Neural cell (in vitro differentiated cells): ENCODE results near the gene HHIPL2. TPM values are rescaled to one million over a fixed set of nuclear protein-coding genes. Genes with fewer than 3 reads are reported as not detected.

ENCODE experiments used
- H2AFZ ChIP-seq: fragments of 200-600, 300-800 bp; sonication (generic), shearing (Covaris generic); 2 replicates; pipeline ENCODE4 v1.6.0; 2014; ENCODE audit warnings: low read depth, mild to moderate bottlenecking, antibody characterized with exemption, low read length, moderate library complexity
- H3F3A ChIP-seq: fragments of 200-600 bp; shearing (Covaris generic); 2 replicates; pipeline ENCODE4 v1.6.1; 2016; ENCODE audit warnings: mild to moderate bottlenecking, moderate library complexity, mixed read lengths, antibody characterized with exemption, low read length; ENCODE audit not compliant: insufficient read depth, poor library complexity, severe bottlenecking
- H3K27ac ChIP-seq: fragments of 200-600, 300-800 bp; sonication (generic), shearing (Covaris generic); 2 replicates; pipeline ENCODE4 v1.5.1; 2014; ENCODE audit warnings: mild to moderate bottlenecking, low read length, moderate library complexity
- H3K27me3 ChIP-seq: fragments of 300-800, 200-600 bp; sonication (generic), shearing (Covaris generic); 2 replicates; pipeline ENCODE4 v1.6.0; 2014; ENCODE audit warnings: mild to moderate bottlenecking, low read depth, low read length, moderate library complexity; ENCODE audit not compliant: insufficient read depth
- H3K36me3 ChIP-seq: fragments of 300-800, 200-600 bp; sonication (generic), shearing (Covaris generic); 2 replicates; pipeline ENCODE4 v1.5.1; 2014; ENCODE audit warnings: mild to moderate bottlenecking, antibody characterized with exemption, low read length, moderate library complexity; ENCODE audit not compliant: insufficient read depth
- H3K4me2 ChIP-seq: fragments of 300-800, 200-600 bp; sonication (generic), shearing (Covaris generic); 2 replicates; pipeline ENCODE4 v1.6.0; 2014; ENCODE audit warnings: mild to moderate bottlenecking, low read length
- H3K4me3 ChIP-seq: fragments of 300-800, 200-600 bp; sonication (generic), shearing (Covaris generic); 2 replicates; pipeline ENCODE4 v1.5.1; 2014; ENCODE audit warnings: mild to moderate bottlenecking, low read length, moderate library complexity
- H3K79me2 ChIP-seq: fragments of 200-600 bp; shearing (Covaris generic); replicated peaks from 2 replicates; pipeline ENCODE4 v1.6.0; 2014; ENCODE audit warnings: mild to moderate bottlenecking, low read length, moderate library complexity; ENCODE audit not compliant: insufficient read depth
- H3K9ac ChIP-seq: fragments of 300-800, 200-600 bp; sonication (generic), shearing (Covaris generic); 2 replicates; pipeline ENCODE4 v1.6.1; 2016; ENCODE audit warnings: mild to moderate bottlenecking, low read length, mixed read lengths
- H3K9me2 ChIP-seq: fragments of 200-600 bp; shearing (Covaris generic); 2 replicates; pipeline ENCODE4 v1.6.1; 2016; ENCODE audit warnings: mild to moderate bottlenecking, low read length, mixed read lengths; ENCODE audit not compliant: insufficient read depth
- H3K9me3 ChIP-seq: fragments of 200-600, 300-800 bp; sonication (generic), shearing (Covaris generic); 2 replicates; pipeline ENCODE4 v1.6.1; 2016; ENCODE audit warnings: mild to moderate bottlenecking, mixed run types, low read length, moderate library complexity, mixed read lengths
- H4K20me1 ChIP-seq: fragments of 200-600 bp; shearing (Covaris generic); 2 replicates; pipeline ENCODE4 v1.6.1; 2016; ENCODE audit warnings: mild to moderate bottlenecking, mixed run types; ENCODE audit not compliant: insufficient read depth
- CTCF ChIP-seq: fragments of 450-650 bp; IDR thresholded peaks from 2 replicates; pipeline ENCODE4 v1.5.1; 2014; ENCODE audit warnings: antibody characterized with exemption, mild to moderate bottlenecking, moderate library complexity; ENCODE audit not compliant: poor library complexity, severe bottlenecking
- EP300 ChIP-seq: fragments of 450-650 bp; conservative IDR thresholded peaks from 2 replicates; pipeline ENCODE4 v1.6.1; 2014; ENCODE audit warnings: antibody characterized with exemption, mild to moderate bottlenecking, moderate library complexity; ENCODE audit not compliant: poor library complexity, severe bottlenecking
- EZH2 ChIP-seq: fragments of 200-600, 300-800 bp; shearing (Covaris generic), sonication (generic); IDR thresholded peaks from 2 replicates; pipeline ENCODE4 v1.6.1; 2014; ENCODE audit warnings: antibody characterized with exemption, low read length, borderline replicate concordance, mild to moderate bottlenecking; ENCODE audit not compliant: insufficient read depth, poor library complexity, severe bottlenecking
- MXI1 ChIP-seq: fragments of 450-650 bp; conservative IDR thresholded peaks from 2 replicates; pipeline ENCODE4 v1.6.1; 2014; ENCODE audit warnings: antibody characterized with exemption, mild to moderate bottlenecking; ENCODE audit not compliant: poor library complexity, severe bottlenecking
- POLR2AphosphoS5 ChIP-seq: IDR thresholded peaks from 2 replicates; pipeline ENCODE4 v1.6.1; 2012
- RAD21 ChIP-seq: fragments of 450-650 bp; conservative IDR thresholded peaks from 2 replicates; pipeline ENCODE4 v1.6.1; 2014; ENCODE audit warnings: antibody characterized with exemption, mild to moderate bottlenecking, moderate library complexity
- SMC3 ChIP-seq: fragments of 450-650 bp; conservative IDR thresholded peaks from 2 replicates; pipeline ENCODE4 v1.6.1; 2014; ENCODE audit warnings: antibody characterized with exemption, mild to moderate bottlenecking, moderate library complexity; ENCODE audit not compliant: poor library complexity
- TAF1 ChIP-seq: IDR thresholded peaks from 2 replicates; pipeline ENCODE4 v1.6.1; 2012; ENCODE audit warnings: low read depth
- polyA plus RNA-seq: library from polyadenylated mRNA; depleted of rRNA; stranded (reverse); fragments of >200 nt; gene quantifications from 2 replicates; pipeline ENCODE4 v1.2.3, GENCODE V29; 2014
- TF ChIP-seq, protein P1 (sequence below): IDR thresholded peaks from 2 replicates; pipeline ENCODE4 v1.6.1; 2012; ENCODE audit warnings: borderline replicate concordance

HHIPL2 gene
- polyA plus RNA-seq, 1 donor from 2014 or later: 0.36 TPM

DNA sequence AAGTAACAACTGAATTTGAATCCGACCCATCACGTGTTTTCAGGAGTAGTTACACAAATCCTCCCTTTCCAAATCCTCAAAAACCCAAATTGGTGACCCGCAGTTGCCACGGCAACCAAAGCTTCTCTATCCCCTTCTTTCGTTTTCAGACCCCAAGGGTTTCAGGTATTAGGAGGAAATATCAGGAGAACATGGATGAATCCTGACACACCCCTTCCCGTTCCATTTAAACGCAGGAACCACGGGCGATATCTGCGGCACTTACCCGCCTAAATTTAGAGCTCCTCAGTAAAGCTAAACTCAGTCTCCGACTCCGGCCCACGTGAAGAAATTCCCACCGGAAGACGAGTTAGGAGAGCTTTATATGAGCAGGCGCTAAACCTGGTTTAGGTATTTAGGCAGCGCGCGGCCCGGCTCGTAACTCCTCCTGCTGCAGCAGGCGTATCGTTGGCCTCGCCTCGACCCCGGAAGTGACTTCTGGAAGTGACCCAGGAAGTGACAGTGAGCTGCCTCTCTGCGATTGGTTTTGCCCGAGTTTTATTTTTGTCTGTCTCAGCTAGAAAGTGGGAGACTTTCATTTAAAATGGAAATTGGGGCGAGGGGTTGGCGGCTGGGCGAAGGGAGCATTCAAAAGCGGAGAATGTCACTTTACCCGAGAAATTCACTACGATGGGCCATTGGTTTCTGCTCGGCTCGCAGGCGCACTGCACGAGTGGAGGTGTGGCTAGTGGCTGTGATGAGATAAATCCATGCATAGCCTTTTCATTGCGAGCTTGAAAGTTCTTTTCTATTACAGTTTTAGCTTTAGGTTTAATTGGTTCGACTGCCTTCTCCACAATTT, 41.8 kb upstream of the HHIPL2 start, which contains the start of gene TAF1A:
Gene TAF1A (minus strand): TSS at position 472 of the 841 bp plus-strand sequence.
- Histone ChIP-seq H3K36me3 (peaks cover 4% of the 10 kb centered on the region), H3F3A (no peaks in the 10 kb centered on the region), H3K4me3 (peak within 1 kb of the TSS; percentile 78), H3K9me2 (no peaks in the 10 kb centered on the region), H3K79me2 (peaks cover 15% of the 10 kb centered on the region), H4K20me1 (no peaks in the 10 kb centered on the region), H3K4me2 (peak within 1 kb of the TSS; percentile 94), H3K9ac (peak within 1 kb of the TSS; percentile 69), H3K9me3 (no peaks in the 10 kb centered on the region), H3K27me3 (no peaks in the 10 kb centered on the region), H3K27ac (peak within 1 kb of the TSS; percentile 79), H2AFZ (peak within 1 kb of the TSS; percentile 98)
- TF ChIP-seq MXI1: peak; percentile 96
- TF ChIP-seq POLR2AphosphoS5: peak; percentile 71
- peak; percentile 48 for TF ChIP-seq SMC3
- TF ChIP-seq EP300: no peak
- TF ChIP-seq, protein P1, sequence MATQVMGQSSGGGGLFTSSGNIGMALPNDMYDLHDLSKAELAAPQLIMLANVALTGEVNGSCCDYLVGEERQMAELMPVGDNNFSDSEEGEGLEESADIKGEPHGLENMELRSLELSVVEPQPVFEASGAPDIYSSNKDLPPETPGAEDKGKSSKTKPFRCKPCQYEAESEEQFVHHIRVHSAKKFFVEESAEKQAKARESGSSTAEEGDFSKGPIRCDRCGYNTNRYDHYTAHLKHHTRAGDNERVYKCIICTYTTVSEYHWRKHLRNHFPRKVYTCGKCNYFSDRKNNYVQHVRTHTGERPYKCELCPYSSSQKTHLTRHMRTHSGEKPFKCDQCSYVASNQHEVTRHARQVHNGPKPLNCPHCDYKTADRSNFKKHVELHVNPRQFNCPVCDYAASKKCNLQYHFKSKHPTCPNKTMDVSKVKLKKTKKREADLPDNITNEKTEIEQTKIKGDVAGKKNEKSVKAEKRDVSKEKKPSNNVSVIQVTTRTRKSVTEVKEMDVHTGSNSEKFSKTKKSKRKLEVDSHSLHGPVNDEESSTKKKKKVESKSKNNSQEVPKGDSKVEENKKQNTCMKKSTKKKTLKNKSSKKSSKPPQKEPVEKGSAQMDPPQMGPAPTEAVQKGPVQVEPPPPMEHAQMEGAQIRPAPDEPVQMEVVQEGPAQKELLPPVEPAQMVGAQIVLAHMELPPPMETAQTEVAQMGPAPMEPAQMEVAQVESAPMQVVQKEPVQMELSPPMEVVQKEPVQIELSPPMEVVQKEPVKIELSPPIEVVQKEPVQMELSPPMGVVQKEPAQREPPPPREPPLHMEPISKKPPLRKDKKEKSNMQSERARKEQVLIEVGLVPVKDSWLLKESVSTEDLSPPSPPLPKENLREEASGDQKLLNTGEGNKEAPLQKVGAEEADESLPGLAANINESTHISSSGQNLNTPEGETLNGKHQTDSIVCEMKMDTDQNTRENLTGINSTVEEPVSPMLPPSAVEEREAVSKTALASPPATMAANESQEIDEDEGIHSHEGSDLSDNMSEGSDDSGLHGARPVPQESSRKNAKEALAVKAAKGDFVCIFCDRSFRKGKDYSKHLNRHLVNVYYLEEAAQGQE: no peak
- peak; percentile 35 for TF ChIP-seq TAF1
- TF ChIP-seq EZH2: no peak
- TF ChIP-seq RAD21: peak; percentile 46
- TF ChIP-seq CTCF: peak; percentile 14

DNA sequence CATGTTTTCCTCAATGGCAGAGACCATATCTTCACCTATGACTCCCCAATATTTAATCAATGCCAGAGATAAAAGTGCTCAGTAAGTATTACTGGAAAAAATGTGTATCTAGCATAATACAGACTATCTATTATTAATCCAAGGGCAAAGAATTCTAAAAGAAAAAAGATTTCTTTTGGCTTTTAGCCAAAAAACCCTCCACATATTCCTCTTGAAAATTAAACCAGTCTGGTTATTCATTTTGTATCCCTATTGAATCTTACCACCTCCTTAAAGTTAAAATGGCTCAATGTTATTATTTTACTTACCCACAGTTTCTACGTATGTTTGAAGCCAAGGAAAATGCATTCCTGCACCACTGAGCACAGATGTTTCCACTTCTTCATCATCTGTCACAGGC, 40.2 kb upstream of the HHIPL2 start:
- Histone ChIP-seq H3K9me2 (no peaks in the 10 kb centered on the region), H3K4me2 (peak overlapping the region; percentile 68), H3K79me2 (peaks cover 15% of the 10 kb centered on the region), H3K4me3 (peak overlapping the region; percentile 78), H3K9ac (no peak overlapping the region), H3K9me3 (no peaks in the 10 kb centered on the region), H2AFZ (no peak overlapping the region), H3K36me3 (peaks cover 5% of the 10 kb centered on the region), H4K20me1 (no peaks in the 10 kb centered on the region), H3F3A (no peaks in the 10 kb centered on the region), H3K27me3 (no peaks in the 10 kb centered on the region), H3K27ac (no peak overlapping the region)
- TF ChIP-seq RAD21 (no peak), EP300 (no peak), POLR2AphosphoS5 (no peak), SMC3 (no peak), EZH2 (no peak), TAF1 (no peak), MXI1 (no peak), CTCF (no peak)
- TF ChIP-seq, protein P1: no peak
